GM23248 (cell line): ENCODE data around the gene DIO1.

Source experiments
- EZH2 ChIP-seq: fragments of 200-600 bp; sonication (generic); IDR thresholded peaks from 2 replicates; pipeline ENCODE4 v1.6.1; 2018; ENCODE audit warnings: antibody characterized with exemption, mild to moderate bottlenecking; ENCODE audit not compliant: insufficient read depth, poor library complexity, severe bottlenecking
- EZH2phosphoT487 ChIP-seq: fragments of 200-600 bp; sonication (generic); IDR thresholded peaks from 2 replicates; pipeline ENCODE4 v1.6.1; 2018; ENCODE audit warnings: antibody characterized with exemption, moderate library complexity, mild to moderate bottlenecking, low read depth; ENCODE audit not compliant: insufficient read depth

DNA sequence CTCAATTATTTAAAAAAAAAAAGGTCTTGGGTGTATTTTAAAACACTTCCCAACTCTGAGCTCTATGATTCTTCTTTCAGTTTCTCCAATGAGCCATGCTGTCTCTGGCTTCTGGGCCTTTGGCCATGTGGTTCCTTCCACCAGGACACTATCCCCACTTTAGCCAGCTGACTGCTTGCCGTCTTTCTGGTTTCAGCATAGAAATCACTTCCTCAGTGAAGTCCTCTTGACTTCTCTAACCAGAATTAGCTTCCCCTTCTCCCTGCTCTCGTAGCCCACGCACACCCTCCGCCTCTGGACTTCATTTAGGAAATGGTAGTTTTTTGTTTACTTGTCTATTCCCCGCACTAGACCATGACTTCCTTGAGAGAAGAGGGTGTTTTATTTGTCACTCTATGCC is 1.1 kb upstream of the DIO1 start:
- TF ChIP-seq EZH2 (no peak), EZH2phosphoT487 (no peak)
